GM23248 (cell line): ENCODE measurements around the gene OTULINL. TPM values are rescaled to one million over a fixed set of nuclear protein-coding genes. Genes with fewer than 3 reads are reported as not detected.

Source experiments
- DNase-seq: peaks from one replicate; pipeline ENCODE4 v3.0.0-alpha.2; 2015
- H2AFZ ChIP-seq: fragments of 200-600 bp; sonication (generic); 2 replicates; pipeline ENCODE4 v1.6.1; 2016; ENCODE audit warnings: antibody characterized with exemption
- H3F3A ChIP-seq: fragments of 200-600 bp; sonication (generic); 2 replicates; pipeline ENCODE4 v1.6.1; 2016; ENCODE audit warnings: mild to moderate bottlenecking, antibody characterized with exemption, mixed run types; ENCODE audit not compliant: insufficient read depth
- H3K27ac ChIP-seq: fragments of 200-600 bp; sonication (generic); 2 replicates; pipeline ENCODE4 v1.5.1; 2016; ENCODE audit warnings: mild to moderate bottlenecking
- H3K27me3 ChIP-seq: fragments of 200-600 bp; sonication (generic); replicated peaks from 2 replicates; pipeline ENCODE4 v1.6.1; 2016; ENCODE audit warnings: mild to moderate bottlenecking; ENCODE audit not compliant: insufficient read depth
- H3K36me3 ChIP-seq: fragments of 200-600 bp; sonication (generic); 2 replicates; pipeline ENCODE4 v1.6.1; 2016; ENCODE audit warnings: low read depth, mild to moderate bottlenecking
- H3K4me1 ChIP-seq: fragments of 200-600 bp; sonication (generic); 2 replicates; pipeline ENCODE4 v1.6.1; 2016; ENCODE audit warnings: mild to moderate bottlenecking; ENCODE audit not compliant: insufficient read depth
- H3K4me2 ChIP-seq: fragments of 200-600 bp; sonication (generic); one replicate; pipeline ENCODE4 v1.6.1; 2016; ENCODE audit warnings: mild to moderate bottlenecking; ENCODE audit not compliant: unreplicated experiment
- H3K4me3 ChIP-seq: fragments of 200-600 bp; sonication (generic); 2 replicates; pipeline ENCODE4 v1.5.1; 2016; ENCODE audit warnings: mild to moderate bottlenecking
- H3K79me2 ChIP-seq: fragments of 200-600 bp; sonication (generic); 2 replicates; pipeline ENCODE4 v1.6.1; 2016; ENCODE audit warnings: mild to moderate bottlenecking; ENCODE audit not compliant: insufficient read depth
- H3K9ac ChIP-seq: fragments of 200-600 bp; sonication (generic); 2 replicates; pipeline ENCODE4 v1.6.1; 2016; ENCODE audit warnings: mild to moderate bottlenecking
- H3K9me2 ChIP-seq: fragments of 200-600 bp; sonication (generic); 2 replicates; pipeline ENCODE4 v1.6.1; 2016; ENCODE audit warnings: mixed run types, mild to moderate bottlenecking, moderate library complexity; ENCODE audit not compliant: insufficient read depth
- H3K9me3 ChIP-seq: fragments of 200-600 bp; sonication (generic); one replicate; pipeline ENCODE4 v1.6.1; 2017; ENCODE audit warnings: low read depth
- H4K20me1 ChIP-seq: fragments of 200-600 bp; sonication (generic); 2 replicates; pipeline ENCODE4 v1.6.0; 2016; ENCODE audit not compliant: insufficient read depth
- EZH2 ChIP-seq: fragments of 200-600 bp; sonication (generic); IDR thresholded peaks from 2 replicates; pipeline ENCODE4 v1.6.1; 2018; ENCODE audit warnings: antibody characterized with exemption, mild to moderate bottlenecking; ENCODE audit not compliant: insufficient read depth, poor library complexity, severe bottlenecking
- EZH2phosphoT487 ChIP-seq: fragments of 200-600 bp; sonication (generic); IDR thresholded peaks from 2 replicates; pipeline ENCODE4 v1.6.1; 2018; ENCODE audit warnings: antibody characterized with exemption, moderate library complexity, mild to moderate bottlenecking, low read depth; ENCODE audit not compliant: insufficient read depth
- WGBS, 2 experiments: methylation state at CpG; one replicate each; pipeline ENCODE4 v1.1.6; 2015 to 2017; ENCODE audit warnings: low lambda C conversion rate in 2 of 2, low coverage in 1 of 2; ENCODE audit errors: missing lambda C conversion rate in 2 of 2; 5-methylcytosine and 5-hydroxymethylcytosine counted together
- in situ Hi-C: fragments of 300-500 bp; cut with MboI; formaldehyde crosslinking; loops from 2 replicates; pipeline ENCODE4 v1.15.0; 2020
- polyA plus RNA-seq: library from polyadenylated mRNA; unstranded; fragments of >200 nt; fragmentation: Nextera tagmentation; extraction: Ambion mirVana; gene quantifications from 2 replicates; pipeline ENCODE4 v1.2.1, GENCODE V29; 2016
- total RNA-seq: library from RNA; depleted of rRNA; stranded (reverse); fragments of >200 nt; shearing (Covaris generic); gene quantifications from 2 replicates; pipeline ENCODE4 v1.2.3, GENCODE V29; 2014

OTULINL gene
- total and polyA plus RNA-seq, 2 experiments from 2014 or later = 0.23 to 1.3 TPM

DNA sequence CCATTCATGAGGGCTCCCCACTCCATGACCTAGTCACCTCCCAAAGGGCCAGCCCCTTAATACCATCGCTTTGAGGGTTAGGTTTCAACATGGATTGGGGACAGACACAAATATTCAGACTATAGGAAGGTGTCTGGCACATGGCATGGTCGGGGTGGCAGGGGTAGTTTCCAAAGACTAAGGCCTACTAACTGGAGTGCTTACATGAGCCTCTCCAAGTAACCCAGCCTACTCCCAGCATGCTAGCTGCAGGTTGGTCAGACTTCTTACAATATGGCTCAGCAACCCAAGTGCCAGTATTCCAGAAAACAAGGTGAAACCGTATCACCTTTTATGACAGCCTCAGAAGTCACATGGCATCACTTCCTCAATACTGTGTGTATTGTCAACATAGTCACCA, 19.9 kb upstream of the OTULINL start:
- Histone ChIP-seq H3K9me3 (no peaks in the 10 kb centered on the region), H3K27me3 (peaks cover 22% of the 10 kb centered on the region), H3K9ac (no peak overlapping the region), H3K79me2 (no peaks in the 10 kb centered on the region), H3K4me1 (no peaks in the 10 kb centered on the region), H3K27ac (no peak overlapping the region), H3K9me2 (no peaks in the 10 kb centered on the region), H3F3A (no peaks in the 10 kb centered on the region), H3K4me2 (no peak overlapping the region), H2AFZ (no peak overlapping the region), H3K4me3 (no peak overlapping the region), H4K20me1 (no peaks in the 10 kb centered on the region), H3K36me3 (no peaks in the 10 kb centered on the region)
- in situ Hi-C loops = no loop called here
- WGBS, 2 experiments = 47 to 53% methylated on average over 3 of the region's 3 CpGs
- no peak for TF ChIP-seq EZH2
- TF ChIP-seq EZH2phosphoT487 = no peak
- DNase-seq = no peak

DNA sequence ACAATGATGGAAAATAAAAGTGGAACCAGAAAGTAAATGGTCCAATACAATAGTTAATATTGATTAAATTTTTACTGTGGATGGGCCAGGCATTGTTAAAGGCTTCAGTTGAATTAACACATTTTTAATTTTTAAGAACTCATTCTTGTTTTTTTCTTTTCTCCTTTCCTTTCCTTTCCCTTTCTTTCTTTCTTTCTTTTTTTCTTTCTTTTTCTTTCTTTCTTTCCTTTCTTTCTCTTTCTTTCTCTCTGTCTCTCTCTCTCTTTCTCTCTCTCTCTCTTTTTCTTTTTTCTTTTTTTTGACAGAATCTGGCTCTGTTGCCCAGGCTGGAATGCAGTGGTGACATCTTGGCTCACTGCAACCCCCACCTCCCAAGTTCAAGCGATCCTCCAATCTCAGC, 13.3 kb upstream of the OTULINL start:
- in situ Hi-C loops = no loop called here

DNA sequence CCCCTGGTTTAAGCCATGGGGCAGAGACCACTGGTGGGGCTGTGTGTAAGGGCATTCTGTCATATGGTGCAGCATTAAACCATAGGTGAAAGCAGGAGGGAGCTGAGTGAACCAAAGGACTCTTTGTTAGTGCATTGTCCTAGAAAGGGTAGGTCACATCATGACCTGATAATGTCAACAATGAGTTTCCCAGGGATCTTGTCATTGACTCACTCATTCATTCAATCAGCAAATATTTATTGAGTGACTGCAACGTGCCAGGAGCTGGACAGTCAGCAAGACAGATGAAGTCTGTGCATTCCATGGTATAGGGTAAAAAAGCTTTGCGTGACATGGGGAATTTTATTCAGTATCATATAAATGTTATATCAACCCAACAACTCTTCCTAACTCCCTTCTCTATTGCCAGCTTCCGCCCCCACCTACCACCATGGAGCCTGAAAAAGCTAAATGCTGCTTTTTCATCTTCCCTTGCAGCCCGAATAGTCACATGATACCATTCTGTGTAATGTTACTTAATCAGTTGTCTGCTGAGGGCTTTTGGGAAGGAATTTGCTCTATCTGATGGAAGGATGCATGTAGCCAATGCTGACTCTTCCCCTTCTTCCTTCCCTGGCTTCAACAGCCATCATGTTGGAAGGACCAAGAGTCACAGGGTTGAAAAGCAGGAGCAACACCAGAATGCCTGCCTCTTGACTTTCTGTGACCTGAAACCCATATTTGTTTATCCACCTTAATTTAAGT, 11.5 kb upstream of the OTULINL start:
- peaks cover 22% of the 10 kb centered on the region for H3K27me3 ChIP-seq
- no peaks in the 10 kb centered on the region for H3K9me3 ChIP-seq
- 53 to 56% methylated on average over 4 of the region's 4 CpGs for WGBS, 2 experiments
- no peak overlapping the region for H3K4me2 ChIP-seq
- no peak for DNase-seq
- no peaks in the 10 kb centered on the region for H3K4me1 ChIP-seq
- H3K9ac ChIP-seq = no peak overlapping the region
- no peaks in the 10 kb centered on the region for H3K79me2 ChIP-seq
- no peaks in the 10 kb centered on the region for H3K9me2 ChIP-seq
- no peak for TF ChIP-seq EZH2phosphoT487
- TF ChIP-seq EZH2 = no peak
- H4K20me1 ChIP-seq = no peaks in the 10 kb centered on the region
- no peak overlapping the region for H3K4me3 ChIP-seq
- no peaks in the 10 kb centered on the region for H3F3A ChIP-seq
- H2AFZ ChIP-seq = no peak overlapping the region
- H3K36me3 ChIP-seq = no peaks in the 10 kb centered on the region
- in situ Hi-C loops = no loop called here
- no peak overlapping the region for H3K27ac ChIP-seq

More for the DNA sequence above, 13.3 kb upstream of the OTULINL start:
- DNase-seq = no peak
- H3K36me3 ChIP-seq = no peaks in the 10 kb centered on the region
- 42 to 45% methylated on average over 1 of the region's 1 CpG for WGBS, 2 experiments
- H3K9ac ChIP-seq = no peak overlapping the region
- H3K79me2 ChIP-seq = no peaks in the 10 kb centered on the region
- no peaks in the 10 kb centered on the region for H3F3A ChIP-seq
- peaks cover 24% of the 10 kb centered on the region for H3K27me3 ChIP-seq
- no peak overlapping the region for H3K4me3 ChIP-seq
- H3K4me1 ChIP-seq = no peaks in the 10 kb centered on the region
- no peaks in the 10 kb centered on the region for H3K9me2 ChIP-seq
- H3K27ac ChIP-seq = no peak overlapping the region
- TF ChIP-seq EZH2phosphoT487 = no peak
- no peak for TF ChIP-seq EZH2
- no peaks in the 10 kb centered on the region for H3K9me3 ChIP-seq
- H3K4me2 ChIP-seq = no peak overlapping the region
- no peak overlapping the region for H2AFZ ChIP-seq
- H4K20me1 ChIP-seq = no peaks in the 10 kb centered on the region

DNA sequence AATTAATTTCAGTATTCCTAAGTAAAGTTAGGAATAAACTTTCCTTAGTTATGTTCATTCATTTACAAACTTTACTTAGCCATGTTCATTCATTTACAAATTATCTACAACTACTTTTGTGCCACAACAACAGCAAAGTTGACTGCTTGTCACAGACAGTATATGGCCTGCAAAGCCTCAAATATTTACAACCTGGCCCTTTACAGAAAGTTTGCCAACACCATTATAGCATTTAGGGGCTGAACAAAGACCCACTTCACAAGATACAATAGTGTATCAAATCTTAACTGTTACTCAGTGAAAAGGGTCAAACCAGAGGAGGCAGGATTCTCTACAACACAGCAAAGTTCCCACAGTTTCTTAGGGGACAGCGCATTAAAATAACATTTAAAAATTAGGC, 9.7 kb upstream of the OTULINL start:
- no peak for TF ChIP-seq EZH2
- no peak for TF ChIP-seq EZH2phosphoT487
- Histone ChIP-seq H3K4me3 (no peak overlapping the region), H3K9me3 (no peaks in the 10 kb centered on the region), H3K79me2 (no peaks in the 10 kb centered on the region), H3K9ac (no peak overlapping the region), H2AFZ (no peak overlapping the region), H3K27ac (no peak overlapping the region), H3K27me3 (peaks cover 28% of the 10 kb centered on the region), H3K4me2 (no peak overlapping the region), H3K4me1 (no peaks in the 10 kb centered on the region), H4K20me1 (no peaks in the 10 kb centered on the region), H3F3A (no peaks in the 10 kb centered on the region), H3K36me3 (no peaks in the 10 kb centered on the region), H3K9me2 (no peaks in the 10 kb centered on the region)
- 55 to 76% methylated on average over 1 of the region's 1 CpG for WGBS, 2 experiments
- no peak for DNase-seq
- in situ Hi-C loops = no loop called here

DNA sequence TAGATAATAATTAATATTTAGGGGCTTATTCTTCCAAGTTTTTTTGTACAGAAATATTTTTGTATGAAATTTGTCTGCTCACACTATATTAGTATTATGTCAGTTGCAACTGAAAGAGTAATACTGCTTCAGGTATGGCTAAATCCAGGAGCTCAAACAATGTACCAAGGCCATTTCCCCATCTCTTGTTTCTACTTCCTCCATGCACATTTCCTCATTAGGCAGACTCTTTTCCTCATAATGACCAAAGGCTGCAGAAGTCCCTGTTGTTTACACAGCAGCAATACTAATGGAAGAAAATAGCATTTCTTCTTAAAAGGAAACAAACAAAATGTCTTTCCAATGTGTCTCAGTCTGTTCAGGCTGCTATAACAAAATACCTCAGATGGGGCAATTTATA, 9.2 kb upstream of the OTULINL start:
- in situ Hi-C loops = no loop called here
- no peak for TF ChIP-seq EZH2
- TF ChIP-seq EZH2phosphoT487 = no peak
- Histone ChIP-seq H3F3A (no peaks in the 10 kb centered on the region), H3K36me3 (no peaks in the 10 kb centered on the region), H4K20me1 (no peaks in the 10 kb centered on the region), H3K4me3 (no peak overlapping the region), H3K4me2 (no peak overlapping the region), H3K9me2 (no peaks in the 10 kb centered on the region), H2AFZ (no peak overlapping the region), H3K9me3 (no peaks in the 10 kb centered on the region), H3K9ac (no peak overlapping the region), H3K27ac (no peak overlapping the region), H3K79me2 (no peaks in the 10 kb centered on the region), H3K4me1 (no peaks in the 10 kb centered on the region), H3K27me3 (peaks cover 28% of the 10 kb centered on the region)
- DNase-seq = no peak
